Embryonic facial prominence (tissue), 1 donor: ENCODE data around the gene ZNF398.
"Not testable (repeated sequence)": the region's sequence is repeated elsewhere in the genome, so short reads cannot be mapped to it uniquely, and the experiment has no call there.

Experiments
- DNase-seq: peaks from one replicate; pipeline ENCODE4 v3.0.0-alpha.2; 2016; ENCODE audit errors: extremely low spot score

The ZNF398 gene

GRCh38 chr7:149147072-149147751, at the start of gene ZNF398:
Gene ZNF398, plus strand, starts transcription at chr7:149147453. Its CDS starts 290 bp downstream, at chr7:149147743.
- DNase-seq = no peak

DNA sequence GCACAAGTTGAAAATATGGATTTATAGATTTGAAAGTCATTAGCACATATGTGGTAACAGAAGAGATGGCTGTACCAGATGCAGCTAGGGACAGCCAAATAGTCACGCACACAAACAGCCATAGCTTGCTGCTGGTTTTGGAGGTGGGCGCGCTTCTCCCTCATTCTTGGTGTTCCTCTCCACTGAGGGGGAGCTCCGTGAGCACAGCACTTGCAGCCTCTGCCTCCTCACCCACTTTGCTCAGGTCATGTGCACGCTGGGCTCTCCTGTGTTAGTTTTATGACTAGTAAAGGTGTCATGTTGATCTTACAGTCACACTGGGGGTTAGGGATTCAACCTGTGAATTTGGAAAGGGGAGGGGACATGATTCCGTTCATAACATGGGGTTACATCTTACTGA, 48.2 kb upstream of the ZNF398 start:
- DNase-seq = no peak

GRCh38 chr7:149100821-149101220, 46.4 kb upstream of the ZNF398 start:
- DNase-seq = no peak

DNA sequence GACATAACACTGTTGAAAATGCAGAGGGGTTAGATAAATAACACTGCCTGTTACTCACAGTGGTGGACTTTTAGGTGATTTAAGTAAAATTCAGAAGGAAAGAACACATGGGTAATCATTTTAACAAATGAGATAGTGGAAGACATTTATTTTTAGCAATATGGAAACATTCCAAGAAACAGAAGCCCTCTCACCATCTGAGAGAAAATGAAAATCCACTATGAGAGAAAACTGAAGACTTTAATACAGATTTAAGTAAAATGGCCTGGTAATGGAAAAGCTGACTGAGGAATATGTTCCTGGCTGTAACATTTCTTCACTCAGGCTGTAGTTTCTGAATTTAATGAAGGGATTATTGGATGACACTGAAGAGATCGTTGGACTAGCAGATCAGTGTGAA, 44.6 kb upstream of the ZNF398 start:
- DNase-seq = no peak

DNA sequence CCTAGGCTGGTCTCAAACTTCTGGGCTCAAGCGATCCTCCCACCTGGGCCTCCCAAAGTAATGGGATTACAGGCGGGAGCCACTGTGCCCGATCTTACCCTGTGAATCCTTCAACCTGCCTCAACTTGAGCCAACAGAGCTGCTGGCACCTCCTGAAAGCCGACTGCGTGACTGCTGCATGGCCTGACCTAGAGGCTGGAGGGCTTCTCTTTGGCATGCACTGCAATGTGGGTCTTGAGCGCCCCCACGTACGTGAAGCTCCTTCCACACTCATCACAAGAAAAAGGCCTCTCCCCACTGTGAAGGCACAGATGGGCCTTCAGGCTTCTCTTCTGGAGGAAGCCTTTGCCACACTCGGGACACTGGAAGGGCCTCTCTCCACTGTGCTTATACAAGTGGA, 43.8 kb upstream of the ZNF398 start:
- DNase-seq = no peak

DNA sequence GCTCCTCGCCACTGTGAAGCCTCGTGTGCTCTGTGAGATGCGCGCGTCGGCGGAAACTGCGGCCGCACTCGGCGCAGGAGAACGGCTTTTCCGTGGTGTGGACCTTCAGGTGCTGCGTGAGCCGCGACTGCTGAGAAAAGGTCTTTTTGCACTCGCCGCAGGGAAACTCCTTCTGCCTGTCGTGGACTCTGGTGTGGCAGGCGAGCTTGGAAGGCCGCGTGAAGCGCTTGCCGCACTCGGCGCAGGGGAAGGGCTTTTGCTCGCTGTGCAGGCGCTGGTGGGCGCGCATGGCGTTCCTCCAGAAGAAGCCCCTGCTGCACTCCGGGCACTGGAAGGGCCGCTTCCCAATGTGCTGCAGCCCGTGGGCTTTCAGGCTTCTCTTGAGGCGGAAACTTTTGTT, 43.0 kb upstream of the ZNF398 start:
- DNase-seq = no peak

DNA sequence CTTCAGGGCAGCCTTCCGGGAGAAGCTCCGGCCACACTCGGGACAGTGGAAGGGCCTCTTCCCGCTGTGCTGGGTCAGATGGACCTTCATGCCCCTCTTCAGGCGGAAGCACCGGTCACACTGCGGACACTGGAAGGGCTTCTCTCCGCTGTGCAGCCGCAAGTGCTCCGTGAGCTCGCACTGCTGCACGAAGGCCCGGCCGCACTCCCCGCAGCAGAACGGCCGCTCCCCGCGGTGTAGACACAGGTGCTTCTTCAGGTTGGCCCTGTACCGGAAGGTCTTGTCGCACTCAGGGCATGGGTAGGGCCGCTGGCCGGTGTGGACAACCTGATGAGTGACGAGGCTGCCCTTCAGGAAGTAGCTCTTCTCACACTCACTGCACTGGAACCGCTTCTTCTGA, 42.5 kb upstream of the ZNF398 start:
- DNase-seq = no peak

DNA sequence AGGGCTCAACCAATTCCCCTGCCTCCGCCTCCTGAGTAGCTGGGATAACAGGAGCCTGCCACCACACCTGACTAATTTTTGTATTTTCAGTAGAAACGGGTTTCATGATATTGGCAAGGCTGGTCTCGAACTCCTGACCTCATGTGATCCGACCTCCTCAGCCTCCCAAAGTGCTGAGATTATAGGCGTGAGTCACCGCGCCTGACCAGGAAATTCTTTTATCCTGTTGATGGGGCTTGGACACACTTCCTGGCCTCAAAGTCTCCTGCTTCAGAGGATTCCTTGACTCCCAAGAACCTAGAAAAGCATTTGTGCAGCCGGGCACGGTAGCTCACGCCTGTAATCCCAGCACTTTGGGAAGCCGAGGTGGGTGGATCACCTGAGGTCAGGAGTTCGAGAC, 37.3 kb upstream of the ZNF398 start:
- DNase-seq = no peak

DNA sequence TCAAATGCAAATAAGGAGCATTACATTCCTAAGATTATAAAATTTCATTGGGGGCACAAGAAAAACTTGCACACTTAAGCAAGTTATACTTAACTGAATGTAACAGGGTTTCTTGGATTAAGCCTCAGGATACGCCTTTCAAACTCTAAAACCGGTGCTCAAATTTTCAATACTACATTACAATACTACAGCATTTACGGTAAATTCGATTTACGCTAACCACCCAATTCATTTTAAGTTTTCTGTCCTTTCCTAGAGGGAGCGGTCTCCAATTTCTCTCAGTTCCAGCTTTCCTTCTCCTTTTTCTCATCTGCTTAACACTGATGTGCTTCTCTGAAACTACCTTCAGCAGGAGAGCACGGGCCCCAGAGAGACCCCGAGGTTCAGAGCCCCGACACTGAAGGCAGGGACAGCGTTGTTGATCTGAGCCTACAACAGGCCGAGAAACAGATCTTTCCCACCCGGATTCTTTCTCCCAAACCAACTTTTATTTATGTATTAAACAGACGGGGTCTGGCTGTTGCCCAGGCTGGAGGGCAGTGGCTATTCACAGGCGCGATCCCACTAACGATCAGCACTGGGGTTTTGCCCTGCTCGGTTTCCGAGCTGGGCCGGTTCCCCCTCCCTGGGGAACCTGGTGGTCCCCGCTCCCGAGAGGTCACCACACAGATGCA, 21.9 kb upstream of the ZNF398 start:
- DNase-seq = no peak

- peak; percentile 82 for DNase-seq
Observed at GRCh38 chr7:149125863-149126661, 21.2 kb upstream of the ZNF398 start, which contains the start of gene ZNF425. Gene ZNF425, minus strand, starts transcription at chr7:149126324. Its CDS starts 111 bp downstream, at chr7:149126213.

GRCh38 chr7:149126662-149127266, 20.5 kb upstream of the ZNF398 start:
- no peak for DNase-seq

DNA sequence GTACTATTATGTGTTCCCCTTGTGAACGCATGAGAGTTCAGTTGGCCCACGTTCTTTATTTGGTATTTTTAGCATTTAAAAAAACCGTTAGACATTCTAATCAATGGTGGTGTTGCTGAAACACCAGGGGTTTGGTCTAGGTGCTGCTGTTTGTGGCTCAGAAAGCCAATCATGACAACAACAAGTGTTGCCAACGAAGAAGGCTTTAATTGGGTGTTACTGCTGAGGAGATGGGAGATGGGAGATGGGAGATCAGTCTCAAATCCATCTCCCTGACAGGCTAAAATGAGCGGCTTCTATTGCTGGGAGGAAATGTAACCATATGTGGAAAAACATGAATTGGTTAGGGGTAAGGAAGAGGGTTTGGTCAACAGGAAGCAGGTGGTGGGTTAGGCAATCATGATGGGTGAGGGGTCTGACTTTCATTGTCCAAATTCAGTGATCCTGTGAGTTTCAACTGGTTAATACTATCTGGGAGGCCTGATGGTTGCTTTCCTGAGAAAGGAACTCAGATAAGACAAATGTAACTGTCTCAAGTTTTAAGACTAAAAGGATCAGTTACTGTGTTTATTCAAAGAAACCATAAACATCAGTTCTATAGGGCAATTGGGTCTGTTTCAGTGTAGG, 16.6 kb upstream of the ZNF398 start:
- DNase-seq = no peak

- DNase-seq = no peak
Observed at GRCh38 chr7:149133028-149133710, 14.1 kb upstream of the ZNF398 start.

- DNase-seq = no peak
Observed at GRCh38 chr7:149136118-149136517, 11.1 kb upstream of the ZNF398 start.

DNA sequence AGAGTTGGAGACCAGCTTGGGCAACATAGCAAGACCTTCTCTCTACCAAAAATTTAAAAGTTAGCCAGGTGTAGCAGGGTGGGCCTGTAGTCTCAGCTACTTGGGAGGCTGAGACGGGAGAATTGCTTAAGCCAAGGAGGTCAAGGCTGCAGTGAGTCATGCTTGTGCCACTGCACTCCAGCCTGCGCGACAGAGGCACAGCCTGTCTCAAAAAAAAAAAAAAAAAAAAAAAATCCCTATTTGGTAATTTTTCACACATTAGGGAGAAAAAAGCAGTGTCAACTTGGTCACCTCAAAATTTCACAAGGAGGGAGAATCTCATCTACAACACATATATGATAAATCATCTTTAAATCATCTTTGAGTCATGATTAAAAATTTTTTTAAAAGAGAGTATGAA, 6.4 kb upstream of the ZNF398 start:
- no peak for DNase-seq

DNA sequence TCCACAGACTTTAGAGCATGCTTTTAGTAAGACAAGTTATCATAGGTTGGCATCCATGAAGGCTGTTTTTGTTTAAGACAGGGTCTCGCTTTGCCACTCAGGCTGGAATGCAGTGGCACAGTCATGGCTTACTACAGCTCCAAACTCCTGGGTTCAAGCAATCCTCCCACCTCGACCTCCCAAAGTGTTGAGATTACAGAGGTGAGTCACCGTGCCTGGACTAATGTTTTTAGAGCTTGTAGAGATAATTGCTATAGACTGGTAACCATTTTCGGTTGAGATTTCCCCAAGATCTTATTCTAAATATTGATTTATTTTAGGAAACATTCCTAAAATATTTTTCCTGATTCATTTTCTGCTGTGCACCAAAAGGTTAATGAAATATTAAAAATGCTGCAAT, 5.4 kb upstream of the ZNF398 start:
- no peak for DNase-seq

- DNase-seq = not testable (repeated sequence)
Observed at GRCh38 chr7:149144436-149144922, 2.8 kb upstream of the ZNF398 start.

- no peak for DNase-seq
Observed at GRCh38 chr7:149145031-149145845, 2.0 kb upstream of the ZNF398 start.

- DNase-seq = no peak
Observed at GRCh38 chr7:149147752-149148653, 750 bp downstream of the ZNF398 start.
